ENCODE measurements around the gene CLCN3.
"Not testable (repeated sequence)": the region's sequence is repeated elsewhere in the genome, so short reads cannot be mapped to it uniquely, and the experiment has no call there.

The CLCN3 gene

DNA sequence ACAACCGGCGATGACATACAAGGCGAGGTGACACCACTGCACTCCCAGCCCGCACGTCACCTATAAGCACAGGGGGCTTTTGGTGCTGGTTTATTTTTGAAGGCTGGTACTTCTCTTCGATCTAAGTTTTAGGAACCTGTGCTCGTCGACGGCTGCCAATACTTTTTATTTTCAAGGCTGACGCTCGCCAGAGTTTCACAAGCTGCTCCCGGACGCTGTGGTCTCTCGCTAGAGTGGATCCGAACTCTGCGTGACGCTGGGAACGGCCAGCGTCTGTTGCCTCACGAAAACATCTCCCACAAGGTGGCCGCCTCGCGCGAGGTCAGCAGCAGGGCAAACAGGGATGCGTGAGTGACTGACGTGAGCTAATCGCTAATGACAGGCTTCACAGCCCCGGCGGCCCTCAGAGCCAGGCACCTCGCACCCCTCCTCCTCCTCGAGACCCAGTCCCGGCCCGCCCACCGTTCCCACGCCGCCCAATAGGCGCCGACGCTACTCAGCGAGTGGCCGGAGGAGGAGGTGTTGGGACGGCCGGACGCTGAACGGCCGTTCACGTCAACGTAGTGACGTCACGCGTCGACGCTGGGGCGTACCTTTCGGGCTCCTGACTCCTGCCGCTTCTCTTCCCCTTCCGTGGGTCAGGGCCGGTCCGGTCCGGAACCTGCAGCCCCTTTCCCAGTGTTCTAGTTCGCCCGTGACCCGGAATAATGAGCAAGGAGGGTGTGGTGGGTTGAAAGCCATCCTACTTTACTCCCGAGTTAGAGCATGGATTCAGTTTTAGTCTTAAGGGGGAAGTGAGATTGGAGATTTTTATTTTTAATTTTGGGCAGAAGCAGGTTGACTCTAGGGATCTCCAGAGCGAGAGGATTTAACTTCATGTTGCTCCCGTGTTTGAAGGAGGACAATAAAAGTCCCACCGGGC, at the start of gene CLCN3:
TSS of gene CLCN3 (plus strand) at position 621 of the 922 bp plus-strand sequence. CDS start 15,351 bp downstream, outside the sequence.
- no CpG with 5 or more reads among the region's 67 CpGs for WGBS (ENCODE audit: insufficient coverage, insufficient read length)
- peak; percentile 96 for DNase-seq (ENCODE audit: low read depth, low spot score)
- H3K9me3 ChIP-seq (ENCODE audit: control insufficient read depth, insufficient read depth, low read length), result no peaks in the 10 kb centered on the region
- no peak within 1 kb of the TSS for H3K27ac ChIP-seq (ENCODE audit: low read length)
- H3K4me1 ChIP-seq (ENCODE audit: control insufficient read depth, insufficient read depth, low read length), result no peaks in the 10 kb centered on the region
- H3K27me3 ChIP-seq (ENCODE audit: control insufficient read depth, insufficient read depth, low read length), result no peaks in the 10 kb centered on the region
- H3K4me3 ChIP-seq (ENCODE audit: low read length), result peak within 1 kb of the TSS; percentile 46; the same call in 1 of the 2 replicates
- H3K36me3 ChIP-seq (ENCODE audit: control insufficient read depth, insufficient read depth, low read length), result no peaks in the 10 kb centered on the region

DNA sequence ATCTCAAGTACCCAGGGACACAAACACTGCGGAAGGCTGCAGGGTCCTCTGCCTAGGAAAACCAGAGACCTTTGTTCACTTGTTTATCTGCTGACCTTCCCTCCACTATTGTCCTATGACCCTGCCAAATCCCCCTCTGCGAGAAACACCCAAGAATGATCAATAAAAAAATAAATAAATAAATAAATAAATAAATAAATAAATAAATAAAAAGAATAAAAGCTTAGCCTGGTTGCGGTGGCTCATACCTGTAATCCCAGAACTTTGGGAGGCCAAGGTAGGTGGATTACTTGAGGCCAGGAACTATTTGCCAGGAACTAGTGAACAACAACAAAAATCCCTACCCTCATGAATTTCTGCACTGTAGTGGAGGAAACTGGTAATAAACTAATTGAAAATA, 49.4 kb upstream of the CLCN3 start:
- WGBS (ENCODE audit: insufficient coverage, insufficient read length), result no CpG with 5 or more reads among the region's 3 CpGs
- DNase-seq (ENCODE audit: low read depth, low spot score); H3K9me3 ChIP-seq (ENCODE audit: control insufficient read depth, insufficient read depth, low read length); H3K4me3 ChIP-seq (ENCODE audit: low read length); H3K4me1 ChIP-seq (ENCODE audit: control insufficient read depth, insufficient read depth, low read length); H3K27me3 ChIP-seq (ENCODE audit: control insufficient read depth, insufficient read depth, low read length); H3K36me3 ChIP-seq (ENCODE audit: control insufficient read depth, insufficient read depth, low read length); H3K27ac ChIP-seq (ENCODE audit: low read length): not testable (repeated sequence)

DNA sequence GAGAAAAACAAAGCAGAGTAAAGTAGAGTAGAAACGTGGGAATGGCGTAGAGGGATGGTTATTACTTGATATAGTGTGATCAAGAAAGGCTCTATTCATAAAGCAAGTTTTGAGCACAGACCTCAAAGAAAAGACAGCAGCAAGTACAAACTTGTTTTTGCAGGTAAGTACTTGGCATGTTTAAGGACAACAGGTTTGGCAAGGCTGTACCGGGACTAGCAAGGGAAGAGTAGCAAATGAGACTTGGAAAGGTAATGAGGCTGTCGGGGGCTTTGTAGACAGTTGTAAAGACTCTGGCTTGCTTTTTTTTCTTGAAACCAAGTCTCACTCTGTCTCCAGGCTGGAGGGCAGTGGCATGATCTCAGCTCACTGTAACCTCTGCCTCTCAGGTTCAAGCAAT, 48.9 kb upstream of the CLCN3 start:
- Histone ChIP-seq H3K27me3 (ENCODE audit: control insufficient read depth, insufficient read depth, low read length) (no peaks in the 10 kb centered on the region), H3K4me1 (ENCODE audit: control insufficient read depth, insufficient read depth, low read length) (no peaks in the 10 kb centered on the region), H3K4me3 (ENCODE audit: low read length) (no peak overlapping the region), H3K9me3 (ENCODE audit: control insufficient read depth, insufficient read depth, low read length) (no peaks in the 10 kb centered on the region), H3K27ac (ENCODE audit: low read length) (no peak overlapping the region), H3K36me3 (ENCODE audit: control insufficient read depth, insufficient read depth, low read length) (no peaks in the 10 kb centered on the region; the same call in 1 of the 2 replicates)
- no peak for DNase-seq (ENCODE audit: low read depth, low spot score)
- 100% methylated on average over 2 of the region's 4 CpGs for WGBS (ENCODE audit: insufficient coverage, insufficient read length)

DNA sequence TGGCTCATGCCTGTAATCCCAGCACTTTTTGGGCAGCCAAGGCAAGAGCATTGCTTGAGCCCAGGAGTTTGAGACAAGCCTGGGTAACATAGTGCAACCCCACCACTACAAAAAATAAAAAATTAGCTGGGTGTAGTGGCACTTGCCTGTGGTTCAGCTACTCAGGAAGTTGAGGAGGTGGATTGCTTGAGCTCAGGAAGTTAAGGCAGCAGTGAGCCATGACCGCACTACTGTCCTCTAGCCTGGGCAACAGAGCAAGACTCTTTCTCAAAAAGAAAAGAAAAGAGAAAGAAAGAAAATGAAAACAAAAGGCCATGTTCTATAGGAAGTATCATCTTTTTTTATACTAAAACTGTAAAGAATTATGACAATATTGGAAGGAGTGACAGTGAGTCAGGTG, 46.5 kb upstream of the CLCN3 start:
- H3K4me1 ChIP-seq (ENCODE audit: control insufficient read depth, insufficient read depth, low read length), result no peaks in the 10 kb centered on the region
- H3K27ac ChIP-seq (ENCODE audit: low read length), result no peak overlapping the region
- no peak for DNase-seq (ENCODE audit: low read depth, low spot score)
- no peaks in the 10 kb centered on the region for H3K27me3 ChIP-seq (ENCODE audit: control insufficient read depth, insufficient read depth, low read length)
- H3K4me3 ChIP-seq (ENCODE audit: low read length), result no peak overlapping the region
- no peaks in the 10 kb centered on the region; the same call in 1 of the 2 replicates for H3K36me3 ChIP-seq (ENCODE audit: control insufficient read depth, insufficient read depth, low read length)
- H3K9me3 ChIP-seq (ENCODE audit: control insufficient read depth, insufficient read depth, low read length), result no peaks in the 10 kb centered on the region
- WGBS (ENCODE audit: insufficient coverage, insufficient read length), result no CpG with 5 or more reads among the region's 1 CpG

DNA sequence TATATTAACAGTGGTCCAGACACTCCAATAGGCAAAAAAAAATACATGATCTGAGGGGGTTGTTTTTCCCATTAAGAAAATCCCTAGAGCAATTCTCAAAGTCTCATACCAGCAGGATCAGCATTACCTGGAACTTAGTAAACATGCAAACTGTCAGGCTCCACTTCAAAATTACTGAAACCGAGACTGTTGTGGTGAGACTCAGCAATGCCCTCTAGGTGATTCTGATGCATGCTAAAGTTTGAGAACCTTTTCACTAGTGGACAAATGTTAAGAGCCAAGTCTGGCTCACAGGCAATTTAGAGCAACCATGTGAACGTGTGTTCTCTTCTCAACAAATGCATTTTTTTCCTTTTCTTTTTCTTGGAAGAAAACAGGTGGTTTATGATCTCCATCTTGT, 38.2 kb upstream of the CLCN3 start:
- H3K4me1 ChIP-seq (ENCODE audit: control insufficient read depth, insufficient read depth, low read length), result no peaks in the 10 kb centered on the region
- no peaks in the 10 kb centered on the region for H3K36me3 ChIP-seq (ENCODE audit: control insufficient read depth, insufficient read depth, low read length)
- H3K27me3 ChIP-seq (ENCODE audit: control insufficient read depth, insufficient read depth, low read length), result no peaks in the 10 kb centered on the region
- no peak overlapping the region for H3K27ac ChIP-seq (ENCODE audit: low read length)
- H3K9me3 ChIP-seq (ENCODE audit: control insufficient read depth, insufficient read depth, low read length), result no peaks in the 10 kb centered on the region
- no peak overlapping the region for H3K4me3 ChIP-seq (ENCODE audit: low read length)
- DNase-seq (ENCODE audit: low read depth, low spot score), result no peak
- WGBS (ENCODE audit: insufficient coverage, insufficient read length), result no CpG with 5 or more reads among the region's 2 CpGs

DNA sequence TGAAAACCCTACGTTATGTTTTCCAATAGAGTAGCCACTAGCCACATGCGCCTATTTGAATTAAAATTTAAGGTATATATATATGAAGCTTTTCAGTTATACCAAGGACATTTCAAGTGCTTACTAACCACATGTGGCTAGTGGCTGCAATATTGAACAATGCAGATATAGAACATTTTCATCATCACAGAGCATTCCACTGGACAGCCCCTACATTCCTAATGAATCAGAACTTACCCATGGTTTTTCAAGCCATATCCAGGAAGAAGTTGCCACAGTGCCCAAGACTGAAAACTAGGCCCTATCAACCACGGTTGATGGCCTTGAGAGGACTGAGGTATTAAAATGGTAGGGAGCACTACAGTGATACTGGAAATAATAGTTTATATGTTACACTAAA, 37.7 kb upstream of the CLCN3 start:
- Histone ChIP-seq H3K9me3 (ENCODE audit: control insufficient read depth, insufficient read depth, low read length) (no peaks in the 10 kb centered on the region), H3K4me3 (ENCODE audit: low read length) (no peak overlapping the region), H3K36me3 (ENCODE audit: control insufficient read depth, insufficient read depth, low read length) (no peaks in the 10 kb centered on the region), H3K4me1 (ENCODE audit: control insufficient read depth, insufficient read depth, low read length) (no peaks in the 10 kb centered on the region), H3K27ac (ENCODE audit: low read length) (no peak overlapping the region), H3K27me3 (ENCODE audit: control insufficient read depth, insufficient read depth, low read length) (no peaks in the 10 kb centered on the region)
- no peak for DNase-seq (ENCODE audit: low read depth, low spot score)
- WGBS (ENCODE audit: insufficient coverage, insufficient read length), result no CpG with 5 or more reads among the region's 3 CpGs

DNA sequence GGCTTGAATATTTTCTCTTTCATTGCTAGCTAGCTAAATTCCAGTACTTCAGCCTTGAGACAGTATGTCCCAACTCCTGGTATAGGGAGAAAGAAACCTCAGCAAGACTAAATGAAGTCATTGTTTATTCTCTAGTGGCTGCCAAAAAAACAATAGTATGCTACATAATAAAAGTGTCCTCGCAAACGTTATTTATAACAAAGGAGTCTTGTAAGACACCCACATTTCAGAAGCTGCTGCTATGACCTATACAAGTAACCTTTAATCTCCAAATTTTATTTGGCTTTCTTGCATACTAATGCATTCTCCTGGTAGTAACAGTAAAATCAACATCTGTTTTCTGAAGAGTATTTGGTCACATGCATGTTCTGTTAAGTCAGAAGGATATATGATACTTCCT, 36.8 kb upstream of the CLCN3 start:
- no peaks in the 10 kb centered on the region for H3K4me1 ChIP-seq (ENCODE audit: control insufficient read depth, insufficient read depth, low read length)
- H3K27ac ChIP-seq (ENCODE audit: low read length), result no peak overlapping the region
- H3K4me3 ChIP-seq (ENCODE audit: low read length), result no peak overlapping the region
- H3K9me3 ChIP-seq (ENCODE audit: control insufficient read depth, insufficient read depth, low read length), result no peaks in the 10 kb centered on the region
- H3K27me3 ChIP-seq (ENCODE audit: control insufficient read depth, insufficient read depth, low read length), result no peaks in the 10 kb centered on the region
- WGBS (ENCODE audit: insufficient coverage, insufficient read length), result no CpG with 5 or more reads among the region's 2 CpGs
- H3K36me3 ChIP-seq (ENCODE audit: control insufficient read depth, insufficient read depth, low read length), result no peaks in the 10 kb centered on the region
- DNase-seq (ENCODE audit: low read depth, low spot score), result no peak

DNA sequence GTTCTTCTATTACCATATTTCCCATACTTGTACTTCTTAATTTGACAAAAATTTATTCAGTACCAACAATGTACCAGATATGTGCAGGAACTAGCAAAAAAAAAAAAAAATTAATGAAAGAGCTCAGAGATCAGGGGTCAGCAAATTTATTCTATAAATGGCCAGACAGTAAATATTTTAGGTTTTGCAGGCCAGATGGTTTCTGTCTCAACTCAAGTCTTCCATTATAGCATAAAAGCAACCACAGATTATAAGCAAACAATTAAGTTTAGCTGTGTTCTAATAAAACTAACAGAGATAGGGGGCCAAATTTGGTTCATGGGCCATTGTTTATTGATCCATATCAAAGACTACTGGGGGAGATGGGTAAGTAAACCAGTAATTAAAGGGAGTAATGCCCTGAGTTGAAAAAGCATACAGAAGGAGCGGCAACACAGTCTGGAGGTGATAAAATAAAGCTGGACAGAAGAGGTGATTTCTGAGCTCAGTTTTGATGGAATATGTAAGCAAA, 27.3 kb upstream of the CLCN3 start:
- no CpG with 5 or more reads among the region's 1 CpG for WGBS (ENCODE audit: insufficient coverage, insufficient read length)
- no peaks in the 10 kb centered on the region for H3K36me3 ChIP-seq (ENCODE audit: control insufficient read depth, insufficient read depth, low read length)
- no peak overlapping the region for H3K27ac ChIP-seq (ENCODE audit: low read length)
- H3K4me3 ChIP-seq (ENCODE audit: low read length), result no peak overlapping the region
- DNase-seq (ENCODE audit: low read depth, low spot score), result no peak
- no peaks in the 10 kb centered on the region for H3K4me1 ChIP-seq (ENCODE audit: control insufficient read depth, insufficient read depth, low read length)
- H3K27me3 ChIP-seq (ENCODE audit: control insufficient read depth, insufficient read depth, low read length), result no peaks in the 10 kb centered on the region
- no peaks in the 10 kb centered on the region for H3K9me3 ChIP-seq (ENCODE audit: control insufficient read depth, insufficient read depth, low read length)

DNA sequence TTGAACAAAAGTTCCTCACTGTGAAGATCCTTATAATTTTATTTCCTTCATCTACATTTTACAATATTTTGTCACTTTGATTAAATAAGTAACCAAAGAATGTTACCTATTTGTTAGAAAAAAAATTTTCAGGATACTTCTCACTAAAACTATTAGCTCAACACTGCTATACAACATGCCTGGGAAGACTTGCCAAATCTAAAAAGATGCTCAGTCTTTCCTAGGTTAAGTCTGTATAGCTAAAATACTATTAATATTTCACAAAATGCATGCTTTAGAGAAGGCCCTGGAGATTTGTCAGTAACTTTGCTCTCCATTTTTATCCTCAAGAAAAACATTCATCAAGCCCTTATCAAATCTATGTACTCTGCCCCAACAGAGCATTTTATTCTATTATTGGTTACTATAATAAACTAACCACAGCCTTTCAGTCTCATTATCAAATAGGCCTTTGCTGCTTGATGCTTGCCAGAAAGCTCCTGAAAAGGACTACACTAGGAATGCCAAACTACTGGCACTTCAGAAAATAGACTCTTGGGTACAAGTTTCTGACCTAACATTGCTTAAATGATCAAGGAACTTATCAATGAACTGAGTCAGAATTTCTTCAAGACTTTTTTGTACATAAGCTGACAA, 25.7 kb upstream of the CLCN3 start:
- no peaks in the 10 kb centered on the region for H3K27me3 ChIP-seq (ENCODE audit: control insufficient read depth, insufficient read depth, low read length)
- H3K4me1 ChIP-seq (ENCODE audit: control insufficient read depth, insufficient read depth, low read length), result no peaks in the 10 kb centered on the region
- no peaks in the 10 kb centered on the region for H3K9me3 ChIP-seq (ENCODE audit: control insufficient read depth, insufficient read depth, low read length)
- H3K27ac ChIP-seq (ENCODE audit: low read length), result no peak overlapping the region
- no peak overlapping the region for H3K4me3 ChIP-seq (ENCODE audit: low read length)
- DNase-seq (ENCODE audit: low read depth, low spot score), result no peak
- H3K36me3 ChIP-seq (ENCODE audit: control insufficient read depth, insufficient read depth, low read length), result no peaks in the 10 kb centered on the region

DNA sequence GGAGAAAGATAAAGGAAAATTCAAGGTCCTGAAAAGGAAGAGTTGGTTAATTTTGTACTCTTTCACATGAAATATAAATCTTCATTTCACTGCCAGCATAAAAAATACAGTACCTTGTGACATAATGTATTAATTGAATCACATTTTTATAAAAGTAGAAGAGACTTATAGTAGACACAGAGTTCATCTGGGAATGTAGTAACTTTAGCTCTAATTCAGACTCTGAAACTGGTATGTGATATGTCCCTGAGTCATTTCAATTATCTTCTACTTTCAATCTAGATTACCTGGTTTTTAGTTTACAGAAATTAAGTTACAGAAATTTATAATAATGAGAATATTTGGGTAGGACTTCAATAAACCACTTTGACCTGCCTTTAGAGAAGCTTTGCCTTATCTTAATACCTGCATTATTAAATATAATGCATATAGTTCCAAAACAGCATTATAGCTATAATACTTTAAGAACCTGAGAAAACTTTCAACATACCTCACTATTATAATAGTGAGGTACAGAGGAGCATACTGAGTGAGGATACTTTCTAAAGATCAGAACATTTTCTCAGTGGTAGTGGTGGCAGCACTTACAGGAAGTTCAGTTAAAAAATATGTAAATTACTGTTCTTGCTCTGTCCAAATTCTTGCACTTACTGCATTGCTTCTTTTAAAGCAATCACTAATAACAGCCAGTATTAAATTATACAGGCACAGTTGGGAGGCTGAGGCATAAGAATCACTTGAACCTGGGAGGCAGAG, 19.2 kb upstream of the CLCN3 start:
- no peak overlapping the region for H3K27ac ChIP-seq (ENCODE audit: low read length)
- H3K27me3 ChIP-seq (ENCODE audit: control insufficient read depth, insufficient read depth, low read length), result no peaks in the 10 kb centered on the region
- H3K4me1 ChIP-seq (ENCODE audit: control insufficient read depth, insufficient read depth, low read length), result no peaks in the 10 kb centered on the region

More for the DNA sequence above, 19.2 kb upstream of the CLCN3 start:
- Histone ChIP-seq H3K36me3 (ENCODE audit: control insufficient read depth, insufficient read depth, low read length) (no peaks in the 10 kb centered on the region), H3K4me3 (ENCODE audit: low read length) (no peak overlapping the region), H3K9me3 (ENCODE audit: control insufficient read depth, insufficient read depth, low read length) (no peaks in the 10 kb centered on the region)
- no peak for DNase-seq (ENCODE audit: low read depth, low spot score)

Data from iPS DF 6.9 (cell line).